ENCODE results near the gene RACK1.
"Not testable (repeated sequence)": the region's sequence is repeated elsewhere in the genome, so short reads cannot be mapped to it uniquely, and the experiment has no call there.

DNA sequence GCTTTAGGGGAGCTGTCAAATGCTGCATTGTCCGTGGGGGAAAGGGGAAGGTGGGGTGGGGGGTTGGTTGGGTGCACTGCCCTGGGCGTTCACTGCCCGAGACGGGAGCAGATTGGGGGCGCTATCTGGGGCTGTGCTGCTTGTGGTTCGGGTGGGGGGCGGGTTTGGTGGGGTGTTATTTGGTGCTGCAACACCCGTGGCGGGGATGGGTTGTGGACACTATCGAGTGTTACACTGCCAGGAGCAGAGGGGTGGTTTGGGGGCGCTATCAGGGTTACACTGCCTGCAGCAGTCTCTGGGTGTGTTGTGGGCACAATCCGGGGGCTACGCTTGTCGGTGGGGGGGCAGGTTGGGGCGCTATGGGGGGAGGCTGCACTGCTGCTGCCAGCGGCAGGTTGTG lies 38.7 kb upstream of the RACK1 start:
- TF ChIP-seq, protein P1, sequence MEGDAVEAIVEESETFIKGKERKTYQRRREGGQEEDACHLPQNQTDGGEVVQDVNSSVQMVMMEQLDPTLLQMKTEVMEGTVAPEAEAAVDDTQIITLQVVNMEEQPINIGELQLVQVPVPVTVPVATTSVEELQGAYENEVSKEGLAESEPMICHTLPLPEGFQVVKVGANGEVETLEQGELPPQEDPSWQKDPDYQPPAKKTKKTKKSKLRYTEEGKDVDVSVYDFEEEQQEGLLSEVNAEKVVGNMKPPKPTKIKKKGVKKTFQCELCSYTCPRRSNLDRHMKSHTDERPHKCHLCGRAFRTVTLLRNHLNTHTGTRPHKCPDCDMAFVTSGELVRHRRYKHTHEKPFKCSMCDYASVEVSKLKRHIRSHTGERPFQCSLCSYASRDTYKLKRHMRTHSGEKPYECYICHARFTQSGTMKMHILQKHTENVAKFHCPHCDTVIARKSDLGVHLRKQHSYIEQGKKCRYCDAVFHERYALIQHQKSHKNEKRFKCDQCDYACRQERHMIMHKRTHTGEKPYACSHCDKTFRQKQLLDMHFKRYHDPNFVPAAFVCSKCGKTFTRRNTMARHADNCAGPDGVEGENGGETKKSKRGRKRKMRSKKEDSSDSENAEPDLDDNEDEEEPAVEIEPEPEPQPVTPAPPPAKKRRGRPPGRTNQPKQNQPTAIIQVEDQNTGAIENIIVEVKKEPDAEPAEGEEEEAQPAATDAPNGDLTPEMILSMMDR (IDR thresholded peaks at IDR 0.05; ENCODE audit: extremely low read depth in 1 of 2, insufficient read depth in 1 of 2, low read depth in 1 of 2, low read length in 2 of 2): not testable (repeated sequence)
- TF ChIP-seq POLR2A (IDR thresholded peaks at IDR 0.05; ENCODE audit: low read depth, low read length); MAX (IDR thresholded peaks at IDR 0.05; ENCODE audit: insufficient read depth, insufficient read length); EZH2 (IDR thresholded peaks at IDR 0.05; ENCODE audit: borderline replicate concordance, low read depth, low read length, severe bottlenecking); POLR2AphosphoS5 (IDR thresholded peaks at IDR 0.05; ENCODE audit: insufficient read depth, low read depth, low read length); MYC (IDR thresholded peaks at IDR 0.05; ENCODE audit: low read depth, low read length); JUN (IDR thresholded peaks at IDR 0.05; ENCODE audit: borderline replicate concordance, insufficient read depth, insufficient read length, low read depth); FOS (IDR thresholded peaks at IDR 0.05; ENCODE audit: borderline replicate concordance, insufficient read depth, low read length); GATA2 (IDR thresholded peaks at IDR 0.05; ENCODE audit: insufficient read depth, insufficient read length, low read depth, low read length): not testable (repeated sequence)

Data from endothelial cell of umbilical vein (primary cell).